ENCODE data around the gene JAML.
"Not testable (repeated sequence)": the region's sequence is repeated elsewhere in the genome, so short reads cannot be mapped to it uniquely, and the experiment has no call there.

JAML gene

GRCh38 chr11:118192817-118193216 is 32.0 kb downstream of the JAML start:
- Mint-ChIP-seq H3K27ac (peak overlapping the region in 1 of 2 donors; percentile 17), H3K27me3 (peaks cover 10 to 16% of the 10 kb centered on the region in 2 donors), H3K36me3 (ENCODE audit: insufficient read depth) (peaks cover 43% of the 10 kb centered on the region)
- H3K4me3 Mint-ChIP-seq; H3K4me1 Mint-ChIP-seq (ENCODE audit: low read depth in 2 of 2); H3K9me3 Mint-ChIP-seq; ATAC-seq (replicated peaks); DNase-seq: not testable (repeated sequence)

GRCh38 chr11:118190942-118191506 is 33.8 kb downstream of the JAML start:
- peaks cover 30% of the 10 kb centered on the region for H3K36me3 Mint-ChIP-seq (ENCODE audit: insufficient read depth)
- peaks cover 22 to 23% of the 10 kb centered on the region in 2 donors for H3K27me3 Mint-ChIP-seq
- not testable (repeated sequence) for H3K9me3 Mint-ChIP-seq; DNase-seq; H3K4me3 Mint-ChIP-seq; ATAC-seq (replicated peaks); H3K4me1 Mint-ChIP-seq (ENCODE audit: low read depth in 2 of 2)
- H3K27ac Mint-ChIP-seq = peak overlapping the region in 1 of 2 donors; percentile 41

DNA sequence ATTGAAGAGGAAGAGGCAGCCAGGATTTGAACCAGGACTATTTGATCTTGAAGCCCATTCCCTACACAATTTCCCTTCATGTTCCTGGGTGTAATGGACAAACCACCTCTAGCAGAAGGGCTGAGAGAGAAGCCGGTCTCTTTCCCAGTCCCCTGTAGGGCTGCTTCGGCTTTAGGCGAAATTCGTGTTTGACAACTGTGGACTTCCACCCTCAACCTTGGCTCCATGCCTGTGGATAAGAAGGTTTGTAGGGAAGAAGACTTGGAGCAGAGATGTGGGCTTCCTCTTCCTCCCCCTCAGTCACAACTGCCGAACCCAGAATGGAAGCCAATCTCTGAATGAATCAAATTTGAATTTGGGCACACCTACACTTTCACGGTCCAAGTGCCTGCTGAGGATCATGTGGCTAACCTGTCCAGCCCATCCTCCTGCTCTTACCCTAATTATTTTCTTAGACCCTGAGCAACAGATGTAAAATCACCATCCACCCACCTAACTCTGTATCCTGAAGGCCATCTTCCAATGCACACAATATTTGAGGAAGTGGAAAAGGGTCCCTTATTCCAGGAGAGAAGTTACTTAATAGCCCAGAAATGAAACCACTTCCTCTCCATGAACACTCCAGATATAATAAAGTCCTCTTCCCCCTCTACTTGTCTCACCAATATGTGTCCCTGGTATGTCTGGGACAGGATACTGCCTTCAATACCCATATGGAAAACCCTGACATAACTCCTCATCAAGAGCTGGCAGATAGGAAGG is 38.3 kb downstream of the JAML start:
- H3K27me3 Mint-ChIP-seq = peaks cover 23 to 27% of the 10 kb centered on the region in 2 donors
- H3K36me3 Mint-ChIP-seq (ENCODE audit: insufficient read depth) = no peaks in the 10 kb centered on the region
- ATAC-seq (replicated peaks) (no peak), DNase-seq (no peak)
- H3K27ac Mint-ChIP-seq = no peak overlapping the region
- no peak overlapping the region for H3K4me3 Mint-ChIP-seq
- no peaks in the 10 kb centered on the region for H3K4me1 Mint-ChIP-seq (ENCODE audit: low read depth in 2 of 2)
- H3K9me3 Mint-ChIP-seq = no peaks in the 10 kb centered on the region

- peaks cover 19 to 31% of the 10 kb centered on the region in 2 donors for H3K27me3 Mint-ChIP-seq
- no peaks in the 10 kb centered on the region for H3K9me3 Mint-ChIP-seq
- no peak for ATAC-seq (replicated peaks)
- no peak overlapping the region for H3K27ac Mint-ChIP-seq
- DNase-seq = no peak
- H3K4me3 Mint-ChIP-seq = no peak overlapping the region
- H3K36me3 Mint-ChIP-seq (ENCODE audit: insufficient read depth) = no peaks in the 10 kb centered on the region
- H3K4me1 Mint-ChIP-seq (ENCODE audit: low read depth in 2 of 2) = no peaks in the 10 kb centered on the region
These were observed 39.8 kb downstream of the JAML start for GRCh38 chr11:118184784-118185579.

GRCh38 chr11:118183691-118184090 is 41.1 kb downstream of the JAML start:
- H3K27me3 Mint-ChIP-seq = peaks cover 13 to 29% of the 10 kb centered on the region in 2 donors
- not testable (repeated sequence) for H3K27ac Mint-ChIP-seq

GRCh38 chr11:118180300-118180703 is 44.5 kb downstream of the JAML start:
- Mint-ChIP-seq H3K4me3 (no peak overlapping the region), H3K27ac (no peak overlapping the region), H3K4me1 (ENCODE audit: low read depth in 2 of 2) (no peaks in the 10 kb centered on the region), H3K36me3 (ENCODE audit: insufficient read depth) (no peaks in the 10 kb centered on the region), H3K27me3 (peaks cover 17 to 35% of the 10 kb centered on the region in 2 donors), H3K9me3 (no peaks in the 10 kb centered on the region)
- ATAC-seq (replicated peaks) = no peak
- no peak for DNase-seq

More at GRCh38 chr11:118183691-118184090, 41.1 kb downstream of the JAML start:
- not testable (repeated sequence) for H3K9me3 Mint-ChIP-seq; H3K36me3 Mint-ChIP-seq (ENCODE audit: insufficient read depth); ATAC-seq (replicated peaks); DNase-seq; H3K4me3 Mint-ChIP-seq; H3K4me1 Mint-ChIP-seq (ENCODE audit: low read depth in 2 of 2)

DNA sequence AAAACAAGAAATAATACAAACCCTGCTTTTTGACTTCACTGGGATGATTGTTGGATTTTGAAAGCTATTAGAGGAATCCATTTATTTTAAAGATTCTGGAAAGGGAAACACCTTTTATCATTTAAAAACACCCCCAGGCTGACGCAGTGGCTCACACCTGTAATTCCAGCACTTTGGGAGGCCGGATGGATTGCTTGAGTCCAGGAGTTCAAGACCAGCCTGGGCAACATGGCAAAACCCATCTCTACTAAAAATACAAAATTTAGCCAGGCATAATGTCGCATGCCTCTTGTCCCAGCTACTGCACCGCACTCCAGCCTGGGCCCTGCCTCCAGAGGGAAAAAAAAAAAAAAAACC is 48.1 kb downstream of the JAML start:
- Mint-ChIP-seq H3K27ac (no peak overlapping the region), H3K9me3 (no peaks in the 10 kb centered on the region), H3K4me3 (no peak overlapping the region), H3K27me3 (peaks cover 22 to 53% of the 10 kb centered on the region in 2 donors), H3K36me3 (ENCODE audit: insufficient read depth) (no peaks in the 10 kb centered on the region), H3K4me1 (ENCODE audit: low read depth in 2 of 2) (no peaks in the 10 kb centered on the region)
- DNase-seq = no peak
- ATAC-seq (replicated peaks) = no peak

DNA sequence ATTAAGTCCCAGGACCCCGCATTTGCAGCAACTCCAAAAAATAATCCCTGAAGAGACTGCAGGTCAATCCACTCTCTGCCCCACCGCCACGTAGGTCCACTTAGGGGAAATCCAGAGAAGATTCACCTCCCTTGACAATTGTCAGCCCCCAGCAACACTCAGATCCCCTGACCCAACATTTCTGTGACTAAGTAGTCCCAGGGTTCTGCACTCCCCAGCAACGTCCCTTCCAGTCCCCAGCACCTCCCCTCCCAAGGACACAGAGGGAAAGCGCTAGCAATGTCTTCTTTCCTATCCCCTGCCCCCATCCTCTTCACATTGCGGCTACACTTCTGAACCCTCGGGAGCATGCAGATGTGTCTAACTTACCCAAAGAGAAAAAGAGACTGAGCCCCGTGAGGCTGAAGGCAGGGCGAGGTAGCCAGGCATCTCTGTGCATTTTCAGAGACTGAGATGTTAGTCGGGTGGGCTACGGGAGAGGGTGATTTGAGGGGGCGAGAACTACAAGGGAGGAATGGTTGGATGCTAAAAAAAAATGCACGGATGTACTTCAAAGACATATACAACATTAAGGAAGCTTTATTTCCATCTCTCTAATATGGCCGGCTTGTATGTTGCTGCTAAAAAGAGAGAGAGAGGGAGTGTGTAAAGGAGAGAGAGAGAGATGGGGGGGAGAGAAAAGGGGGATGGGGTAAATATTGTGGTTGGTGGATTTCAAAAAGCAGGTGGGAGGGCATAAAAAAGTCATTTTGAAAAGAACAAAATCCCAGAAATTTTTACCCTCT is 48.6 kb downstream of the JAML start, which contains the start of gene SCN2B:
Gene SCN2B, minus strand, starts transcription at position 647 of the 785 bp plus-strand sequence. Its CDS starts 208 bp downstream, at position 439.
- Mint-ChIP-seq H3K27me3 (peaks cover 22 to 53% of the 10 kb centered on the region in 2 donors), H3K4me1 (ENCODE audit: low read depth in 2 of 2) (no peaks in the 10 kb centered on the region), H3K27ac (no peak within 1 kb of the TSS), H3K9me3 (no peaks in the 10 kb centered on the region), H3K36me3 (ENCODE audit: insufficient read depth) (no peaks in the 10 kb centered on the region), H3K4me3 (no peak within 1 kb of the TSS)
- ATAC-seq (replicated peaks) (no peak), DNase-seq (no peak)

GRCh38 chr11:118175031-118175992 is 49.5 kb downstream of the JAML start:
- Mint-ChIP-seq H3K36me3 (ENCODE audit: insufficient read depth) (no peaks in the 10 kb centered on the region), H3K9me3 (no peaks in the 10 kb centered on the region), H3K27me3 (peaks cover 28 to 59% of the 10 kb centered on the region in 2 donors), H3K4me1 (ENCODE audit: low read depth in 2 of 2) (no peaks in the 10 kb centered on the region), H3K4me3 (no peak overlapping the region), H3K27ac (no peak overlapping the region)
- DNase-seq (no peak), ATAC-seq (replicated peaks) (no peak)

DNA sequence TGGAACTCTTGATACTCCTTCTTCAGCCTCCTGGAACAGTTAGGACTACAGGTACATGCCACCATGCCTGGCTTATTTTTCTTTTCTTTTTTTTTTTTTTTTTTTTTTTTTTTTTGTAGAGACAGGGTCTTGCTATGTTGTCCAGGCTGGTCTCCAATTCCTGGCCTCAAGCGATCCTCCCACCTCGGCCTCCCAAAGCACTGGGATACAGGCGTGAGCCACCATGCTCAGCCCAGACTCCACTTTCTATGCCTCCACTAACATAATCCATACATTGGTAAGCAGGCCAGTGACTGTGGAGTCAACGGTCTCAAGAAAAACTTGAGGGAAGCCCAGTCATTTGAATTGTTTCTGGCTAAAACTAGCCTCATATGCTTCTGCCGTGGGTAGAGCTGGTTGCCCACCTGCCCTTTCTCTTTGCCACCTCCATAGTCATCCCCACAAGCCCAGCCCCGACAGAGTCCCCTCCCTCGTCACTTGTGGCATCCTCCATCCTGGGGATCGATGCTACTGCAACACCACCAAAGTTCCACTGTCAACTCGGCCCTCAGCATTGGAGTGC is 50.7 kb downstream of the JAML start:
- no peak overlapping the region for H3K27ac Mint-ChIP-seq
- DNase-seq = no peak
- H3K4me3 Mint-ChIP-seq = no peak overlapping the region
- H3K36me3 Mint-ChIP-seq (ENCODE audit: insufficient read depth) = peaks cover 1% of the 10 kb centered on the region
- no peak for ATAC-seq (replicated peaks)
- peaks cover 29 to 57% of the 10 kb centered on the region in 2 donors for H3K27me3 Mint-ChIP-seq
- no peaks in the 10 kb centered on the region for H3K9me3 Mint-ChIP-seq
- H3K4me1 Mint-ChIP-seq (ENCODE audit: low read depth in 2 of 2) = no peaks in the 10 kb centered on the region

DNA sequence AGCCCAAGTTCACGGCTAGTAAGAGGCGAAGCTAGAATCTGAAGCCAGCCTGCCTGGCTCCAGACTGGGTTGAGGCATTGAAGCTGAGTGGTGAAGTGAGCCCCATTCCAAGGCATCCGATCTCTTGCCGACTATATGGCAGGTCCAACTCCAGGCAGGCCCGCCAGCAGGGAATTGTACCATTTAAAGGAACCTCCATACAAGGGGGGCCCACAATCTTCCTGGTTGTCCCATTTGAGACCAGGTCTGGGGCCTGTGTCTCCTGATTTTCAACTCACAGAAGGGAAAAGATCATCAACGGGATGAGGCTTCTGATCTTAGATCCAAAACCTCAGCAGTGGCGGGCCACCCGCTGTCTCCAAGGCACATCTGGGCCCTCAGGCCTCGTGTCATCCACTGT is 52.5 kb downstream of the JAML start:
- Mint-ChIP-seq H3K36me3 (ENCODE audit: insufficient read depth) (peaks cover 5% of the 10 kb centered on the region), H3K4me1 (ENCODE audit: low read depth in 2 of 2) (no peaks in the 10 kb centered on the region), H3K9me3 (no peaks in the 10 kb centered on the region), H3K27me3 (peaks cover 36 to 74% of the 10 kb centered on the region in 2 donors), H3K27ac (no peak overlapping the region), H3K4me3 (no peak overlapping the region)
- DNase-seq (no peak), ATAC-seq (replicated peaks) (no peak)

All from effector memory CD8-positive, alpha-beta T cell (primary cell).